Sigmoid colon (tissue), 4 donors: ENCODE data around the gene PKP1.

Source experiments
- EP300 ChIP-seq, 4 donors: sonication (generic); formaldehyde crosslinking; IDR thresholded peaks; one replicate each; pipeline ENCODE4 v1.6.1; 2017; ENCODE audit warnings: antibody characterized with exemption in 4 of 4
- POLR2A ChIP-seq, 2 donors: fragments of 450-650 bp; IDR thresholded peaks; one replicate each; pipeline ENCODE4 v1.6.1; 2016; ENCODE audit warnings: antibody characterized with exemption in 2 of 2, mild to moderate bottlenecking in 2 of 2, moderate library complexity in 2 of 2
- POLR2AphosphoS5 ChIP-seq, 4 donors: sonication (generic); formaldehyde crosslinking; IDR thresholded peaks; one replicate each; pipeline ENCODE4 v1.6.1; 2017; ENCODE audit warnings: antibody characterized with exemption in 4 of 4
- TF ChIP-seq, protein P1 (sequence below), 4 experiments: fragments of 450-650 bp in 3 of 4; fragments of 200-600 bp in 1 of 4; IDR thresholded peaks; one replicate each; pipeline ENCODE4 v1.5.1; 2016 to 2019; ENCODE audit warnings: antibody characterized with exemption in 4 of 4, mild to moderate bottlenecking in 3 of 4, moderate library complexity in 2 of 4

DNA sequence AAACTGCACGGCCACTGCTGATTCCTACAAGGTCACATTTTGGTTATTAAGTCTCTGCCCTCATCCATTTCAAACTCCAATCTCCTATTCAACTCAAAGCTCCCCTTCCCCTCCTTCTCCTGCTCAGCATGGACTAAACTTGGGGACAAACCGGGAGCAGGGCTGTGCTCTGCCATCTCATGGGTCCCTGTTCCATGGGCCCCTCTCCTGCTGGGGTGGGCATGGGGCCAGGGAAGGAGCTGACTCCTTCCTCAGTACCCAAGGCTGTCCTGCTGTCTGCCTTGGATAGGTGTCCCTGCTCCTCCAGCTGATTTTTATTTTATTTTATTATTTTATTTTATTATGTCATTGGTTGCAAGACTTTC lies 67.0 kb downstream of the PKP1 start:
- TF ChIP-seq, protein P1, sequence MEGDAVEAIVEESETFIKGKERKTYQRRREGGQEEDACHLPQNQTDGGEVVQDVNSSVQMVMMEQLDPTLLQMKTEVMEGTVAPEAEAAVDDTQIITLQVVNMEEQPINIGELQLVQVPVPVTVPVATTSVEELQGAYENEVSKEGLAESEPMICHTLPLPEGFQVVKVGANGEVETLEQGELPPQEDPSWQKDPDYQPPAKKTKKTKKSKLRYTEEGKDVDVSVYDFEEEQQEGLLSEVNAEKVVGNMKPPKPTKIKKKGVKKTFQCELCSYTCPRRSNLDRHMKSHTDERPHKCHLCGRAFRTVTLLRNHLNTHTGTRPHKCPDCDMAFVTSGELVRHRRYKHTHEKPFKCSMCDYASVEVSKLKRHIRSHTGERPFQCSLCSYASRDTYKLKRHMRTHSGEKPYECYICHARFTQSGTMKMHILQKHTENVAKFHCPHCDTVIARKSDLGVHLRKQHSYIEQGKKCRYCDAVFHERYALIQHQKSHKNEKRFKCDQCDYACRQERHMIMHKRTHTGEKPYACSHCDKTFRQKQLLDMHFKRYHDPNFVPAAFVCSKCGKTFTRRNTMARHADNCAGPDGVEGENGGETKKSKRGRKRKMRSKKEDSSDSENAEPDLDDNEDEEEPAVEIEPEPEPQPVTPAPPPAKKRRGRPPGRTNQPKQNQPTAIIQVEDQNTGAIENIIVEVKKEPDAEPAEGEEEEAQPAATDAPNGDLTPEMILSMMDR (IDR thresholded peaks at IDR 0.05): no peak
- TF ChIP-seq POLR2AphosphoS5 (IDR thresholded peaks at IDR 0.05): no peak
- TF ChIP-seq POLR2A (IDR thresholded peaks at IDR 0.05): no peak
- TF ChIP-seq EP300 (IDR thresholded peaks at IDR 0.05): no peak
